SKM-1 (cell line): ENCODE data around the gene CCDC191.

Experiments
- DNase-seq: peaks from one replicate; lab custom pipeline; 2025; ENCODE audit not compliant: unreplicated experiment; lab: John Stamatoyannopoulos, UW

The CCDC191 gene, protein sequence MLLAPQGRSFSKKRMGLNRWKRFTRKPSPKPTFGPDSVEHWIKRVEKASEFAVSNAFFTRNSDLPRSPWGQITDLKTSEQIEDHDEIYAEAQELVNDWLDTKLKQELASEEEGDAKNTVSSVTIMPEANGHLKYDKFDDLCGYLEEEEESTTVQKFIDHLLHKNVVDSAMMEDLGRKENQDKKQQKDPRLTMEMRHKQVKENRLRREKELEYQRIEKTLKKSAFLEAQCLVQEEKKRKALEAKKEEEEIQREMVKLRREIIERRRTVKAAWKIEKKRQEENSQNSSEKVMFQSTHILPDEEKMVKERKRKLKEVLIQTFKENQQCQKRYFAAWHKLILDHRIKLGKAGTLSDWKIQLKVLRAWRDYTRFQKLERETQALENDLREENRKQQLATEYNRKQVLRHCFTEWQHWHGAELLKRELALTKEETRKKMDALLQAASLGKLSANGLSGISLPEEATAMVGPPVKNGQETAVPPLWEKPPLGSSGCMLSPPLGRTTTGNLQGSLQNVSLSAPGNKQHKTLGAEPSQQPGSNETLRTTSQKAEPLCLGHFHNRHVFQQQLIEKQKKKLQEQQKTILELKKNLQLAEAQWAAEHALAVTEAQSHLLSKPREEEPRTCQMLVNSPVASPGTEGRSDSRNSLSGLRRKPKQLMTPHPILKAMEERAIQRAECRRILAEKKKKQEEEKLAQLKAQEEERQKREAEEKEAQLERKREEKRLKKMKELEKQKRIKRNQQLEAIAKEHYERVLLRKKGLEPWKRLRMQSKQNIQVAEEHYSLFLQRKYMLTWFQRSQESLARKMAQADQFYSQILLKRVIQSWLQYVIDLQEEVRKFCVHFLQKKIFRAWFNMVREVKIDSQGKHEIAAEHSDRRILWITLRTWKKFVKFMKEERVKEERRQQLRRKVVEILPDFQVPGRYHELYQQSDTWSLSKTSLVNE

DNA sequence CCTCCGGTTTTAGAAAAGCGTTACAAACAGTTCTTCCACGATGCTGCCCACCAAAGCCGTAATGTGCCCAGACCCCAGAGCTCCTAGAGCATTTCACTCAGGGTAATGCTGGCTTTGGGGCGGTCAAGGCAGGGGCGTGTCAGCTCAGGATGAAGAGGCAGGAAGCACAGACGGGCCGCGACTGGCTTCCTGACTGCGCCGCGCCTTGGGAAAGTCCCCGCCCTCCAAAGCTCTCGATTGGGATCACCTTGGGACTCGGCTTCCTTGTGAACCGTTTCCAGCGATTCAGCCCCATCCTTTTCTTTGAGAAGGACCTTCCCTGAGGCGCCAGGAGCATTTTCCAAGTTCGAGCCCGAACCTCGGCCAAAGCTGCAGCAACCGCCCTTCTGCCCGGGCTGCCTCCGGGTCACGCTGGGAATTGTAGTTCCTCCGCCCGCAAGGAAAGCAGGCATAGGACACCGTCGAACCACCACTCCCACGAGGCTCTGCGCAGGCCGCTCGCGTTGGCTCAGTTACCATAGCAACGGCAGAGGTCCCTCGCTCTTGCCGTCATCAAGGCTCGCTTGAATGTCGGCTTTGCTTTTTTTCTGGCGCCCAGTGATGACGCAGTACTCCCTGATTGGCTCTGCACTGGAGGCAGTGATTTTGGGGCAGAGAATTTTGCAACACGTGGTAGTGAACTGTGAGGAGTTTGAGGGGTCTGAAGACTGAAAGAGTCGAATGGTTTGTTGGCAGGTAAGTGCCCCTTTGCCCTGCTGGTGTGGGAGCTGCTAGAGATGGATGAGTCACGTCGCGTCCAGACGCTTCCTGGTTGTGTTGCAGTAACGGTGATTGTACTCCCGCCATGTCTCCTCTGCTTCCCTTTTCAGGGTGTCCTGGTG, at the start of gene CCDC191, which contains the start of gene QTRT2:
CCDC191 (minus strand) TSS at position 397 of the 881 bp plus-strand sequence; CDS start at position 337, 60 bp downstream.
QTRT2 (plus strand) TSS at position 608 of the 881 bp plus-strand sequence. CDS start 8,521 bp downstream, outside the sequence.
- peak; percentile 99 for DNase-seq

DNA sequence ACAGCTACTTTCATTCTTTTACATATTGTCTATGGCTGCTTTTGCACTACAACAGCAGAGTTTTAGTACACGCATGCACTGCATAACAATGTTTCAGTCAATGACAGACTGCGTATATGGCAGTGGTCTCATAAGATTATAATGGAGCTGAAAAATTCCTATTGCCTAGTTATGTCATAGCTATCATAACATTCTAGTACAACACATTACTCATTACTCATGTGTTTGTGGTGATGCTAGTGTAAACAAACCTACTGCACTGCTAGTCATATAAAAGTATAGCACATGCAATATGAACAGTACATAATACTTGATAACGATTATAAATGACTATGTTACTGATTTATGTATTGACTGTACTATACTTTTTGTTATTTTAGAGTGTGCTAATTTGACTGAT, 48.1 kb upstream of the CCDC191 start:
- DNase-seq: no peak

DNA sequence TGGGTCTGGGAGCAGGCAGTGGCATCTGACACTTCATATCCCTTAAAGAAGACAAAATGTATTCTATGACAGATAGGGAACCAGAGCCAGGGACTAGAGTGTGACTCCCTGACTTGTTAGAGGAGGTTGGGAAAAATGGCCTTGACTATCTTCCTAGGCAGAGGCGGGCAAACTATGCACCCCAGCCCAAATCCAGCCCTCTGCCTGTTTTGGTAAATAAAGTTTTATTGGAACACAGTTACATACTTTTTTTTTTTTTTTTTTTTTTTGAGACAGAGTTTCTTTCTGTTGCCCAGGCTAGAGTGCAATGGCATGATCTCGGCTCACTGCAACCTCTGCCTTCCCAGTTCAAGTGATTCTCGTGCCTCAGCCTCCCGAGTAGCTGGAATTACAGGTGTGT, 47.5 kb upstream of the CCDC191 start:
- no peak for DNase-seq

DNA sequence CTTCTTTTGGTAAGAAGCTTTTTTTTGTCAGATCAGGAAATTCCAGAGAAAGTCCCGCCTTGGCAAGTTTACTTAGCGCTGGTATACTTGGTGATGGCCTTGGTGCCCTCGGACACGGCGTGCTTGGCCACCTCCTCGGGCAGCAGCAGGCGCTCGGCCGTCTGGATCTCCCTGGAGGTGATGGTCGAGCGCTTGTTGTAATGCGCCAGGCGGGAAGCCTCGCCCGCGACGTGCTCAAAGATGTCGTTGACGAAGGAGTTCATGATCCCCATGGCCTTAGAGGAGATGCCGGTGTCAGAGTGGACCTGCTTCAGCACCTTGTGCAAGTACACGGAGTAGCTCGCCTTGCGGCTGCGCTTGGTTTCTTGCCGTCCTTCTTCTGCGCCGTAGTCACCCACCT, 46.9 kb upstream of the CCDC191 start:
- DNase-seq: no peak

DNA sequence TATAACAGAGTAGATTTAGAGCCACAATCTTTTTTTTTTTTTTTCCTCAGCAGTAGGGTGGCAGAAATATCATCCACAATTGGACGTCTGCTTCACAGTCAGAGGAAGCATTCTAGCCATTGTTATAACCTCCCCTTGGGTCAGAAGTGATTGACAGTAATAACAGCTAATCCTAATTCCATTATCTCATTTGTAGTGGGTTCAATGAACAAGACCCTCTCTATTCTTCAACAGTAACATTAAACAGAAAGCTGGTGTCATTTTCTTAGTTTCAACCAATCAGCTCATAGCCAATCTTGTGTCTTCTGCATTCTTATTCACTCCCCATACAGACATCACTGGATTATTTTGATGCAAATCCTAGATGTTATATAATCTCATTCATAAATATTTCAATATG, 44.8 kb upstream of the CCDC191 start:
- DNase-seq: no peak

DNA sequence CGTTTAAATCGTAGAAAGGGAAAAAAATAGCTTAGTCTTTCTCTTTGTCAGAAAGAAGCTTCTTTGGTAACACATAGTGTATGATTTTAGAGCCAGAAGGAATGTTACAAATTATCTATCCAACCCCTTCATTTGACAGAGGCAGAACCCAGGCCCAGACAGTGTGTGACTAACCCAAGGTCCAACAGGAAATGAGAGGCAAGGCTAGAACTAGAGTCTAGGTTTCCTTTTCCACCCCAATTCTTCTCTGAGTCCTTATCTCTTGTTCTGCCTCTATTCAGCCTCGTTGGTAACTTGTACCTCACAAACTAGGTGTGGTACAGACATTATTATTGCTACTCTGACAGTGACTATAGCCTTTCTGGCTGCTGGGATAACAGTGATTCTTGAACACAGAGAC, 39.5 kb upstream of the CCDC191 start:
- DNase-seq: no peak

DNA sequence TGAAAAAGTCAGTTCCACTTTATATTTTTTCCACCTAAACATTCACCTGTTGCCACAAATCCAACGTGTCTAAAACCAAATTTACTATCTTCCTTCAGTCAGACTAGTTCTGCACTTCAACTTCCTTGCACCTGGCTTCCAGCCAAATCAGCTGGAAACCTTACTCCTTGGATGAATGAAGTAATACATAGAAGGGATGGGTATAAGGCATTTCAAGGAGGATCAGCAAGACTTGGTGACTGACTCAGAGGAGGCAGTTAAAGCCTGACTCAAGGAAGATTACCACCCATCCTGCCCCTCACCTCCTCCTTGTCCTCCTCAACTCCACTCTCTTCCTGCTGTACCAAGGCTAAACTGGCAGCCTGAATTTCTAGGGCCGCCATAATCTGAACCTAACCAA, 37.3 kb upstream of the CCDC191 start:
- no peak for DNase-seq

DNA sequence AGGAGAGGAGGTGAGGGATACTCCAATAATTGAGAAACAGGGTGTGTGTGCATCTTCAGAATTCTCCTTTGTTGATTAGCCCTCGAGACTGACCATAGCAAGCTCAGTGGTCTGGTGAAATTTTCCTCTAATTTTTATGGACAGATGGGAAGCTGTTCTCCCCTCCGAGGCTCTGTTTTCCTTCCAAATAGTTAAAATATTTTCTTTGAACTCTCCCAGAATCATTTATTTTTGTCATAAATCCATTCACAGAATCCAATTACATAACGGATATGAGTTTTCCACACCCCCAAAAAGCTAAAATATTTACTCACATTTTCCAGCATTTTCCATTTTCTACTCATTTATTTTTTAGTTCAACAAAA, 36.7 kb upstream of the CCDC191 start:
- no peak for DNase-seq

DNA sequence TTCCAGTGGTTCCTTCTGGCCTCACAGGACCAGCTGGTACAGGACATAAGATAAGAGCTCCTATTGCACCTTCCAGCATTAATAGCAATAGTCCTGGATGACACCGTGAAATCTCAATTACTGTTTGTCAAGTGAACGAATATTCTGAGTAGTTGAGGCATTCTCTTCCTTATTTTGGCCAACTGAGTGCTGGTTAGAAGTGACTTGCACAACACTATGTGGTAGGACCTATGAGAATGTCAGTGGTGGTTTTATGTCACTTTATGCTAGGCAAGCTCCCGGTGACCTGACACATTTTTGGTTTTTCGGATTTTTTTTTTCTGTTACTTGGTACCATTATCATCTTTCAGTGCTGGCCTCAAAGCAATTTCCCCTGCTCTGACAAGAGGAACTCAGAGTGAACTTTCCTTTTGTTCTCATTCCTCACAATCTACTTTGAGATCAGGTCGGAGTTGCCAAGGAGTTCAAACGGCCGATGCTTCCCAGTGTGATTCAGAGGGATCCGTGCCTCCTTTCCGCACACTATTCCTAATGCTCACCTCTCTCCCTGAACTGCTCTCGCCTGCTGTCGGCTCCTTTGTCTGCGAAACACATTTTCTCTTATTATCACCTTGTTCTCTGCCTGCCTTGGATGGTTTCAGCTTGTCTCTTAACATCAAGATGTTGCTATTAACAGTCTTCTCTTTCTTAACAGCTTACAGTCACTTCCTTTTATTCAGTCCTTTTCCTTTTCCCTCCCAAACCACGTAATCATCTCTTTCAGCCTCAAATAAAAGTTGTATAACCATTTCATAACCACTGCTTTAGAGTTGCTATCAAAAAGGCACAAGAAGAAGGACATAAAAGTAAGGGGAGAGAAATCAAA, 36.1 kb upstream of the CCDC191 start:
- peak; percentile 69 for DNase-seq

DNA sequence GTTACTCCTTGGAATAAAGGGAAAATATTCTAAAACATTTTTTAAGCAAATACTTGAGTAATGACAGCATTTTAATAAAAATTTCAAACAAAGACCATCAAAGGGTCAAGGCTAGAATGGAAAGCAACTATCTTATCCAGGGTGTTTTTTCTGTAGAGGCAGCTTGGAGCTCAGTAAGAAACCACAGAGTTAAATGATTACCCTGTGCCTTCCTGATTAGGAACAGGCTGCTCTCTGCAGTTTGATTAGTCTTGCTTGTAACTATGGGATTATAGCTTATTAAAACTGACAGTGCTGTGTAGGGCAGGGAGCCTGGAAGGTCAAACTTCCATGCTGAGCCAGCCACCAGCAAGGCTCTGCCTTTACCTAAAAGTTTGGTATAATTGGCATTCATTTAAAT, 33.3 kb upstream of the CCDC191 start:
- no peak for DNase-seq

DNA sequence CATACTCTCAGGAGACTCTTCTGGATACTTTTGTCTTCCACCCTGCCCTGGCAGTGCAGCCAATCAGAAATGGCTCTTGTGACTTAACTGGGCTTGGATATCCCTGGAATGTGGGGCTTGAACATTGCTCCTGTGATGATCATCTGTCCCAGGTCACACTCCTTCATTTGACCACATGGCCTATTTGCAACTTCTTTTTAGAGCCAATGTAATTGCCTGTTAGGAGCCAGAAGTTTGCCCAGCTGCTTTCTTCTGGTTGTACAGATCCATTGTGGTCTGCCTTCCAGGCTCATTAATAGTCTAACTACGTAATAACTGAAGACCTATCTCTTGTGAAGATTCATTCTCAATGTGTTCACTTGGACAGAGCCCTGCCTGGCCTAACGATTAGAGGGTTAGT, 30.0 kb upstream of the CCDC191 start:
- no peak for DNase-seq

DNA sequence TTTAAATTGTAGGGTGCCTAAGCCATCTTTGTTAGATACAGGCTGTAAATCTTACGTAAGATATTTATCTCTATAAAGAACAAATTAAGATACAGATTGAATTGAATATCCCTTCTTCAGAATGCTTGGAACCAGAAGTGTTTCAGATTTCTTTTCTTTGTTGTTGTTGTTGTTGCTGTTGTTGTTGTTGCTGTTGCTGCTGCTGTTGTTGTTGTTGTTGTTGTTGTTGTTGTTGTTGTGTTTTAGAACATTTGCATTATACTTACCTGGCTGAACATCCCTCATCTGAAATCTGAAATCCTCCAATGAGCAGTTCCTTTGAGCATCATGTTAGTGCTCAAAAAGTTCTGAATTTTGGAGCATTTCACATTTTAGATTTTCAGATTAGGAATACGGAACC, 26.8 kb upstream of the CCDC191 start:
- DNase-seq: no peak

DNA sequence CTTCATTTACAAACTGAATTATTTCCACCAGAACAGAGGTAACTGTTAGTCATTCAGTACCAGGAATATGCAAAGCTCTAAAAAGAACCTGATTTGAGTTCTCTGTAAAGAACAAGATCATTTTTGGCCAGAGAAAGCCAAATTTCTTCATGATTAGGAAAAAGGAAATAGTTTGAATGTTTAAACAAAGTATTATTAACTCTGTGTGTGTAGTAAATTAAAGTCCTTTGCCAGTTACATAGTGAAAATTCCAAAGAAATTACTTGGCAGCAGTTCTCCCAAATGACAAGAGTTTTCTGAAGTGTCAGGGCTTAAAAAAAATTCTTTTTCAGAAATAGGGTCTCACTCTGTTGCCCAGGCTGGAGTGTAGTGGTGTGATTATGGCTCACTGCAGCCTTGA, 24.7 kb upstream of the CCDC191 start:
- DNase-seq: no peak

DNA sequence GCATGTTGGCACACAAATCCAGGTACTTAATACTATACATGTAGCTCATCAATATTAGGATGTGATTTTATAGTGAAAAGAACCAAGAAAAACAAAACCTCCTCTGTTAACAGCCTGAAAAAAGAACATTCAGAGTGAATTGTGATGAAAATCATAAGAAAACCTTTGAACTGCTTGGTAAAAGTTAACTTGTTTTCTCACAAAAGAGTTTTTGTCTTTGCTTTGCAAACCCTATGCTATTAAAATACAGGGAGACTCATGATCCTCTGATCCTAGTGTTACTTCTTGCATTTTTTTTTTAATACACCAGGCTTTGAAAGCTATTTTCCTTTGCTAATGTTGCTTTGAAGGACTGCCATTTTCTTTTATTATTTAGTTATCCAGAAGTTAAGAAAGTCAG, 23.9 kb upstream of the CCDC191 start:
- DNase-seq: no peak

DNA sequence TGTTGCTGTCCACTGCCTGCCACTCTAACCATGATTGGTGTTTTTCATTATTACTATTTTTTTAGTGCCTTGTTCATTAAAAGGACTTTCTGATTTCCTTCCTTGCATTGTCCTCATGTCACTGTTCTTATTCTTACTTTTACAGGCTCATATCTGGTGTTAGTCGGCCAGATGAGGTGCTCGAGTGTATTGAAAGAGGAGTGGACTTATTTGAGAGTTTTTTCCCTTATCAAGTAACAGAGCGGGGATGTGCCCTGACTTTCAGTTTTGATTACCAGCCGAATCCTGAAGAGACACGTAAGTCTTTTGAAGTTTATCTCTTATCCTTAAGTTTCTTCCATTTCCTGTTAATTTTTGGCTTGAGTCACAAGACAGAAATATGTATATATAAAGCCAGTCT, 23.4 kb upstream of the CCDC191 start:
- DNase-seq: no peak

DNA sequence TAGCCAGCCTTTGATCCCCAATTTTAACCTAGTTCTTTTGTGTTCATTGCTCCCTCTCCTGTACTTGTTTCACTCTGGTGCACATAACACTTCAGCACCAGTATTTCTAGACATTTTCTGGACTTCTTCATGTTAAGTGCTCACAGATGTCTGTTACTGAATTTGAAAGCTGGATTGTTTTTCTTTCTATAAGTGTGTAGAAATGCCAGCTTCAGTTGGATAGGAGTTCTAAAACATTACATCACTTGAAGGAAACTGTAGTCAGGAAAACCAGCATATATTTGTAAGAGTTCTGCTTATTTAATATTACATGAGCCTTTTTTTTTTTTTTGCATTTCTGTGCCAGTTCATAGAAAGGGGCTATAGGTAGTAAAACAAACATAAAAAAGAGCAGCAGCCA, 21.8 kb upstream of the CCDC191 start:
- DNase-seq: no peak

DNA sequence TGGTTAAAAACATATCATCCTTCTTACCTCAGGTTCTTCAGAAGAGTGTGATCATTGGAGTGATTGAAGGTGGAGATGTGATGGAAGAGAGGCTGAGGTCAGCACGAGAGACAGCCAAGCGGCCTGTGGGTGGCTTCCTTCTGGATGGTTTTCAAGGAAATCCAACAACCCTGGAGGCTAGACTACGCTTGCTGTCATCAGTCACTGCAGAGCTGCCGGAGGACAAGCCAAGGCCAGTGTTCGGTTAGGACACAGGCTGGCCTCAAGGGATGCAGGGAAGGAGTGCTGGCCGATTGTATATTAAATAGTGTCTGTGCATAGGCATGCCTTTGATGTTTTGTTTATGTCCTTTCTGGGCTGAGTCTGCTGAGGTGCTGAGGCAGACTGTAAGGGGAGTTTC, 20.4 kb upstream of the CCDC191 start:
- no peak for DNase-seq

DNA sequence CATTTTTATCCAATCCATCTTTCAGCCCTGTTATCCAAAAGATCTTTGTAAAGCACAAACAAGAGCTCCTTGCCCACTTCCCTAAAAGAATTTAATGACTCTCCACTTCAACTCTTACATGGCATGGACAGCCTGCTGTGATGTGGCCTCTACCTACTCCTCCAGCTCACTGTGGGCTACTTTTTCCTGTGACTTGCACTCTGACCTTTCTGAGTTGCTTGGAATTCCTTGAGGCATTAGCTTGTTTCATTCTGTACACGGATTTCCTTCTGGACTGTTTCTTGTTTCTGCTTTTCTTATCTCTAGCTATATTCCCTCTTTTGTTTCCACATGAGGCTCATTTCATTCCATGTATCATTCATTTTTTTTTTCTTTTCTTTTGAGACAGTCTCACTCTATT, 15.5 kb upstream of the CCDC191 start:
- DNase-seq: no peak

DNA sequence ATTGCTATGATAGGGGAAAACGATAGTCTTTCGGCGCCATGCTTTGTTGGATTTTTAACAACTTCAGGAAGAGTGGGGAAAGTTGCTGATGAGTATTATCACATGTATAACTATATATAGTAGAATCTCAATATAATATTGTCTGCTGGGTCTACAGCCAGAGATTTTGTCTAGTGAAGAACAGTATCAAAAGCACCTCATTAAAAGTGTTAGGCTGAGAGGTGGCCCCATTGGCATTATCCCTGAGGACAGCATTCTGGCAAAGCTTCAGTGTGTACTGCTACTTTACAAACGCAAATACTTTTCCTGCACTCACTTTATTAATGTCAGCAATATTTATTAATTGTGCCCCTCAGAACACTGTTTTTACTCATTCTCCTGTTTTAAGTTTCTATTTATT, 12.0 kb upstream of the CCDC191 start:
- no peak for DNase-seq

DNA sequence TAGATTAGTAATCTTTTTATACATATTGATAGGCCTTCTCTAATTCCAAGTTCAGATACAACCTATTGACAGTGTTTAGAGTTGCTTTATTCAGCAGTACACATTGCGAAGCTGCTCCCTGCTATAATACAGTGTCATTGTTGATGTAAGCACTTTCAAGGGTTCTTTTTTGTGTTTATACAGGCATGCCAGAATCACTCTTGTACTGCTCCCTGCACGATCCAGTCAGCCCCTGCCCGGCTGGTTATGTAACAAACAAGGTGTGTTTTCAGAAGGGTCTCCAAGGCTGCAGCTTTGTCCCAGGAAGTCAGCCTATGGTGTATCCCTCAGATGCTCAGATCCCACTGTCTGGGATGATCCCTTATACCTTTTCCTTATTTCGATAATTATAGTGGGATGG, 11.5 kb upstream of the CCDC191 start:
- DNase-seq: no peak
